ENCODE data around the gene FSTL5.

- no peak for TF ChIP-seq RAD21 (CRISPR knock-in tag; IDR thresholded peaks at IDR 0.05)
- TF ChIP-seq, protein P1, sequence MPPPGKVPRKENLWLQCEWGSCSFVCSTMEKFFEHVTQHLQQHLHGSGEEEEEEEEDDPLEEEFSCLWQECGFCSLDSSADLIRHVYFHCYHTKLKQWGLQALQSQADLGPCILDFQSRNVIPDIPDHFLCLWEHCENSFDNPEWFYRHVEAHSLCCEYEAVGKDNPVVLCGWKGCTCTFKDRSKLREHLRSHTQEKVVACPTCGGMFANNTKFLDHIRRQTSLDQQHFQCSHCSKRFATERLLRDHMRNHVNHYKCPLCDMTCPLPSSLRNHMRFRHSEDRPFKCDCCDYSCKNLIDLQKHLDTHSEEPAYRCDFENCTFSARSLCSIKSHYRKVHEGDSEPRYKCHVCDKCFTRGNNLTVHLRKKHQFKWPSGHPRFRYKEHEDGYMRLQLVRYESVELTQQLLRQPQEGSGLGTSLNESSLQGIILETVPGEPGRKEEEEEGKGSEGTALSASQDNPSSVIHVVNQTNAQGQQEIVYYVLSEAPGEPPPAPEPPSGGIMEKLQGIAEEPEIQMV (CRISPR knock-in tag; IDR thresholded peaks at IDR 0.05; ENCODE audit: low read depth) = no peak
- no peak for TF ChIP-seq MTF1 (CRISPR knock-in tag; IDR thresholded peaks at IDR 0.05)
- TF ChIP-seq ZNF274 (CRISPR knock-in tag; IDR thresholded peaks at IDR 0.05) = no peak
- no peak for TF ChIP-seq CREM (IDR thresholded peaks at IDR 0.05)
- TF ChIP-seq CREM (CRISPR knock-in tag; IDR thresholded peaks at IDR 0.05) = no peak
- TF ChIP-seq JUND (CRISPR knock-in tag; IDR thresholded peaks at IDR 0.05) = no peak
- TF ChIP-seq TCF7 (IDR thresholded peaks at IDR 0.05; ENCODE audit: low read depth) = no peak
- TF ChIP-seq ZNF589 (CRISPR knock-in tag; conservative IDR thresholded peaks at IDR 0.05) = no peak
- TF ChIP-seq, protein P2, sequence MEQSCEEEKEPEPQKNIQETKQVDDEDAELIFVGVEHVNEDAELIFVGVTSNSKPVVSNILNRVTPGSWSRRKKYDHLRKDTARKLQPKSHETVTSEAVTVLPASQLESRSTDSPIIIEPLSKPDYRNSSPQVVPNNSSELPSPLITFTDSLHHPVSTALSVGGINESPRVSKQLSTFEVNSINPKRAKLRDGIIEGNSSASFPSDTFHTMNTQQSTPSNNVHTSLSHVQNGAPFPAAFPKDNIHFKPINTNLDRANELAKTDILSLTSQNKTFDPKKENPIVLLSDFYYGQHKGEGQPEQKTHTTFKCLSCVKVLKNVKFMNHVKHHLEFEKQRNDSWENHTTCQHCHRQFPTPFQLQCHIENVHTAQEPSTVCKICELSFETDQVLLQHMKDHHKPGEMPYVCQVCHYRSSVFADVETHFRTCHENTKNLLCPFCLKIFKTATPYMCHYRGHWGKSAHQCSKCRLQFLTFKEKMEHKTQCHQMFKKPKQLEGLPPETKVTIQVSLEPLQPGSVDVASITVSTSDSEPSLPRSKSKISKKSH (CRISPR knock-in tag; IDR thresholded peaks at IDR 0.05; ENCODE audit: borderline replicate concordance) = no peak
- no peak for TF ChIP-seq ZFAT (CRISPR knock-in tag; conservative IDR thresholded peaks at IDR 0.05)
- TF ChIP-seq SALL2 (CRISPR knock-in tag; IDR thresholded peaks at IDR 0.05) = no peak
- TF ChIP-seq NBN (conservative IDR thresholded peaks at IDR 0.05) = no peak
Observed at GRCh38 chr4:161856711-161857326, 307.0 kb downstream of the FSTL5 start.
